Measurements from ENCODE around the gene MYO5A.

MYO5A gene

DNA sequence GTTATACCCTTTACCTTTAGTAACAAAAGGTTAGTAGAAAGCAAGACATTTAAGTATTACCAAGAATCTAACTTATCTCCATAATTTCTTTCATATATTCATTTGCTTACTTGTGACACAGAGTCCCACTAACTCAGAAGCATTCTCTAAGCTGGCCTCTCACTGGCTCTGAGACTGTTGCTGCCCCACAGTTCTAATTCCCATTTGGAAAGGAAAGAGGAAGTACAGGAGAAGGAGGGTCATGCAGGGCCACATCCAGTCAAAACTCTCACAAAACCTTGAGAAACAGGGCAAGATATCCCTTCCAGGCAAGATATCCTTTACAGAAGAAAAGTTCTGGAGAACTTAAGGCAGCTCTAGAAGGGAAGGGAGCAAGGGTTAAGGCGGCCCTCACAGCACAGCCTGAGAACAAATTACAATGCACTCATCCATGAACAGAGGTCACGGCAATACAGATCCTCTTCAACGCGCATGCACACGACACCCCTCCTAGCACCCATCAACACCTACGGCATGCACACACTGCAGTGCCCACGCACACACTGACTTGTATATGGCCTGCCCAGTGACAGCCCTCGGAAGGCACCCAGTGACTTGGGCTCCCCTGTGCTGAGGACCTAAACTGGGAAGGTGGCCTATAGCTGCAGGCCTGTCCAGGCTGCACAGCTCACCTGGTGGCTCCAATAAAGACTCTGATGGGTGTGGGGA lies 220.1 kb downstream of the MYO5A start:
- TF ChIP-seq GATA2 (IDR thresholded peaks at IDR 0.05; ENCODE audit: low read depth, low read length) (no peak), GATA3 (IDR thresholded peaks at IDR 0.05; ENCODE audit: low read depth, low read length) (no peak)

DNA sequence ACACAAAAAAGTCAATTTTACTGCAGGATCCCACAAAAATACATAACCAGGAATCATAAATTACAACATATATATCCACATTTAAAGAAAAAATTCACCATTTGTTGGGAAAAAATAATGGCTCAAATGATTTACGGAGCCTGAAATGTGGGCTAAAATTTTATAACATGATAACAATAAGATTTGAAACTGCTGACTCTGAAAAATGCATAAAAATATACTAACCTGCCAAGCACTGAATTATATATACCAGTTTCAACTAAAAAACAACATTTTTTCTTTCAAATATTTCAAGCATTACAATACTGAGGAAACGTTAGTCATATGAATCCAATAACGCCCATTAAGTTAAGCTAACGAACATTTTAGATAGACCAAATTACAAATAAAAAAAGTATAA lies 220.8 kb downstream of the MYO5A start:
- TF ChIP-seq GATA2 (IDR thresholded peaks at IDR 0.05; ENCODE audit: low read depth, low read length), result no peak
- no peak for TF ChIP-seq GATA3 (IDR thresholded peaks at IDR 0.05; ENCODE audit: low read depth, low read length)

DNA sequence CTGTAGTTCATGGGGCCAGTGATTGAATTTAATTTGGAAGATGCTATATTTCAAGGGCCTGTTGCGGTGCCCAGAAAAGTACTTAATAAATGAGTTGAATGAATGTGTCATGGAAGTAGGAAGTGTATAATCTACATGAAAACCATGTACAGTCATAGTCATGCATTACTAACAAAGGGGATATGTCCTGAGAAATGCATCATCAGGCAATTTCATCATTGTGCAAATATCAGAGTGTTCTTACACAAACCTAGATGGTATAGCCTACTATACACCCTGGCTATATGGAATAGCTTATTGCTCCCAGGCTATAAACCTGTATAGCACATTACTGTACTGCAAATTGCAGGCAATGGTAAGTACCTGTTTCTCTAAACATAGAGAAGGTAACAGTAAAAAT lies 222.4 kb downstream of the MYO5A start:
- no peak for TF ChIP-seq GATA3 (IDR thresholded peaks at IDR 0.05; ENCODE audit: low read depth, low read length)
- TF ChIP-seq GATA2 (IDR thresholded peaks at IDR 0.05; ENCODE audit: low read depth, low read length), result no peak

DNA sequence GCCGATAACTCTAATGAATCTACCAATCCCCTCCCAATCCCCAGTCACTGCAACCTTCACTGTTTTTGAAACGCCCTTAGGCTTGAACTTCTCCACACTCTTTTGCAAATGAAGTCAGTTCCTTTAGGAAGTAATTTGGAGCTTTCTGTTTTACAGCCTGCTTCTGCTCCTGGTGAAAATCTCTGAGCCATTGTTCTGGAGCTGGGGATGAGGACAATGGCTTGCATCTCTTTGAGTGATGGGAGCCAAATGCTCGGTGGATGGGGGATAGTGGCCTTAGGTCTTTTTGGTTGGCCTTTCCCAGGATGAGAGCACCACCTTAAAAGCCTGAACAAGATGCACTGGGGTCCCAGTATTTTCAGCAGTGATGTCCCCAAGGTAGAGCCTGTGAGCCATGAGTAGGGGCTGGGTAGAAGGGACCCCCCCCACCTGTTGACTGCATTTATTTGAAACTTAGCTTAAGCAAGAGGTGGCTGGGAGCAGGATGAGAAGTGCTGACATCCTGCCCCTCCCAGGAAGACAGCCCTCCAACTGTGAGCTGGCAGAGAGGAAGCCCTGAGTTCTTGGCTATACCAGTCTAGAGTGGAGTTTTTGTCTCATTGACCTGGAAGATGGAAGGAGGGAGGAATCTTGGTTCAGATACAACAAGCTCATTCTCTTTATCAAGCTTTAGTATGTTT lies 225.4 kb downstream of the MYO5A start:
- no peak for TF ChIP-seq GATA2 (IDR thresholded peaks at IDR 0.05; ENCODE audit: low read depth, low read length)
- TF ChIP-seq GATA3 (IDR thresholded peaks at IDR 0.05; ENCODE audit: low read depth, low read length), result no peak

DNA sequence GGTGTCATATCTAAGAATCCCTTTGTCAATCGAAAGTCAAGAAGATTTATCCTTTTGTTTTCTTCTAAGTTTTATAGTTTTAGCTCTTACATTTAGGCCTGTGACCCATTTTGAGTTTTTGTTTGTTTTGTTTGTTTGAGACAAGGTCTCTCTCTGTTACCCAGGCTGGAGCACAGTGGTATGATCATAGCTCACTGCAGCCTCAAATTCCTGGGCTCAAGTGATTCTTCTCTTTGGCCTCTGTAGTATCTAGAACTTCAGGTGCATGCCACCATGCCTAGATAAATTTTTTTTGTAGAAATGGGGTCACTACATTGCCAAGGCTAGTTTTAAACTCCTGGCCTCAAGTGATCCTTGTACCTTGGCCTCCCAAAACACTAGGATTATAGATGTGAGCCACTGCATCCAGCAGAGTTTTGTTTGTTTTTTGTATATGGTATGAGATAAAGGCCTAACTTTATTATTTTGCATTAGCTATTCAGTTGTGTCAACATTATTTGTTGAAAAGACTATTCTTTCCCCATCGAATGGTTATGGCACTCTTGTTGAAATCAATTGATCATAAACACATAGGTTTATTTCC lies 227.3 kb downstream of the MYO5A start:
- TF ChIP-seq GATA3 (IDR thresholded peaks at IDR 0.05; ENCODE audit: low read depth, low read length) (no peak), GATA2 (IDR thresholded peaks at IDR 0.05; ENCODE audit: low read depth, low read length) (no peak)

DNA sequence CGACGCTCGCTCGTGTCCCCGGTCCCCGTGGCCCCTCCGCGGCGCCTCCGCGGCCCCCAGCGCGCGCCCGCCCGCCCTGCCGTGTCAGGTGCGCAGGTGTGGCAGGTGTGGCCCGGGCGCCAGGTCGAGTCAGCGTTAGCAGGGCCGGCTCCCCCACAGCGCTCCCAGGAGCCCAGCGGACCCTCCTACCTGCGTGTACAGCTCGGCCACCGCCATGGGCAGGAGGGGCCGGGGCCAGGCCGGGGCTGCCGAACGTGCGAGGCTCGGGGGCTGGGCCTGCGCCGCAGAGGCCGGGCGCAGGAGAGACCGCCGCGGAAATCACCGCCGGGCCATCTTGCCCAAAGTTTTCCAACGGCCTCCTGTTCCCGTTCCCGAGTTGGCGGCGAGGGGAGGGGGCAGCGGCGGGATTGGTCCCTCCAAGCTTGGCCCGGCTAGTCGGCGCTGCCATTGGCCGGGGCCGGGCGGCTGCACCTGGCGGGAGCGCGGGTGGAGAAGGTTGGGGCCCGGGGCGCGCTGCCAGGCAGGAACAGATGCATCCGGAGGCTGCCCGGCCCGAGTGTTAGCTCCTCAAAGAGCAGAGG lies 233.2 kb downstream of the MYO5A start, which contains the start of gene MYO5C:
Gene MYO5C (minus strand): TSS at position 384 of the 581 bp plus-strand sequence. CDS start 168 bp downstream, at position 216.
- no peak for TF ChIP-seq GATA3 (IDR thresholded peaks at IDR 0.05; ENCODE audit: low read depth, low read length)
- TF ChIP-seq GATA2 (IDR thresholded peaks at IDR 0.05; ENCODE audit: low read depth, low read length), result no peak

DNA sequence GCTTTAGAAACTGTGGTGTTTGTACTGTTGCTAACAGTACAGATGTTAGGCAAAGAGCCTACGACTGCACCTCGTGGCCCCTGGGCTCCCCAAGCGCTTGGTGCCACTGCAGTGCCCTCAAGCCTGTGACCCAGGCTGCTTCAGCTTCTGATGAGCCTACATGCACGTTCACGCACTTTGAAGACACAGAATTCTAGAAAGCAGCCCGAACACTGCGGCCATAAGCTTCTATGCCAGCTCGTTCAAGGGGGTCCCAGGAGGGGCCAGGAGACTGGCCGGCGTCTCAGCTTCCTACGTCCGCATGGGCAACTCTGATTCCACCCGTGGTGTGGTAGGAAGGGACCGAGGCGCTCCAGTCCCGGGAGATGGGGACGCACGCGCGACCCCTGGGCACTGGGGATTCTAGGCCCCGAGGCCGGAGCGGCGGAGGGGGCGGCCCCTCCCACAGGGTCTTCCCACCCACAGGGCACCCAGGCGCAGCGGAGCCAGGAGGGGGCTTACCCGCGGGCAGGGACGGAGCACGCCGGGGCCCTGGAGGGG lies 233.7 kb downstream of the MYO5A start:
- TF ChIP-seq GATA2 (IDR thresholded peaks at IDR 0.05; ENCODE audit: low read depth, low read length) (no peak), GATA3 (IDR thresholded peaks at IDR 0.05; ENCODE audit: low read depth, low read length) (no peak)

DNA sequence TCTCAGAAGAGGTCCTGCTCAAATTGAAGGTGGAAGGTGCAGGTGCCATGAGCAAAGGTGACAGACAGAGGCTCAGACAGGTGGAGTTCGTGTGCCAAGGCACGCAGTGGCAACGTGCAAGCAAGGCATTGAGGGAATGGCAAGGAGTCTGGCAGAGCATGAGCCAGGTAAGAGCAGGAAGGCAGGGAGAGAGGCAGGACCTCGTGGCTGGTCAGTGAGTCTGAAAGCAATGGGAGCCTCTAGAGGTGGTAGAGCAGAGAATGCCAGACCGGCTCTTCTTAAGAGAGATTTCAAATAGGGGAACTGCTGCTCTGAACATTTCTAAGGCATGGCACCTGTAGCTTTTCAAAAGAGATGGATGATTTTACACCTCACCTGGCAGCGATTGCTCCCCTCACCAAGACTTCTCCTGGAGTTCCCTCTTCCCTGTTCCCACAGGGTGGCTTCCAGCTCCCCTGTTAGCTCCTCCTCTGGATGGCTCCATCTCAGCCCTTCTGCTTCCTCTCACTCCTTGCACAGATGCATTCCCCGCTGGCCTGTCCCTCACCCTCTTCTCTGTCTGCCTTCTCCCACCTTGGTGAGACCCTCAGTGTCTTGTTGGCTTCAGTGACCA lies 235.8 kb downstream of the MYO5A start:
- no peak for TF ChIP-seq GATA3 (IDR thresholded peaks at IDR 0.05; ENCODE audit: low read depth, low read length)
- TF ChIP-seq GATA2 (IDR thresholded peaks at IDR 0.05; ENCODE audit: low read depth, low read length), result no peak

DNA sequence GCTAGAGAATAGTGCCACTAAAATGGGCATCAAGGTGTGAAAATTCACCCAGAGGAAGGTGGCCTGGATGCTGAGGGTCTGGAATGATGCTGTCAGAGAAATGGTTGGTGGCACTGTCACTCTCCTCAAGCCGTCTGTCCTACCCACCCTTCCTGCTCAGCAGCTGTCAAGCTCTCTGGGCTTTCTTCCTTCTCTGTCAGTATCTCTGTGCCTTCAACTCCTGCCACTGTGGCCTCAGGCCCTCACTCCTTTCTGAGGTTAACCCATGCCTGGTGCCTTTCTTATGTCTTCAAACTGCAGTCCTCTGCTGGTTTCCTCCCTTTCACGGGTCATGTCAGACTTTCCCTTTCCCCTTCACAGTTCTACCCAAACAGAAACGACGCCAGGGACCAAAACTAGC lies 237.5 kb downstream of the MYO5A start:
- TF ChIP-seq GATA3 (IDR thresholded peaks at IDR 0.05; ENCODE audit: low read depth, low read length) (no peak), GATA2 (IDR thresholded peaks at IDR 0.05; ENCODE audit: low read depth, low read length) (no peak)

DNA sequence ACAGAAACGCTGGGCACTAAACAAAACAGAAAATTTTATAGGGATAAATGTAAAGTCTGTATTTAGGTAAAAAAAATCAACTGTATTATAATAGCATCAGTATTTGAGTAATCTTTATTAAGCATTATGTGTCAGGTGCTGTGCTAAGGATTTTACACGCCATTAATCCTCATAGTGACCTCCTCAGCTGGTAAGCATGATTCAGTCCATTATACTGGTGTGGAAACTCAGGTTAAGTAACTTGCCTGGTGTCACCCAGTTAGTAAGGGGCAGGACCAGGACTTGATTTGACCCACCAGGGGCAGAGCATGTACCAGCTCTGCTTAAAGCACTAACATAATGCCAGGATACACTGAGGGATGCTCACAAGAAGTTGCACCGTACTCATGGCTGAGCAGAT lies 237.9 kb downstream of the MYO5A start:
- TF ChIP-seq GATA3 (IDR thresholded peaks at IDR 0.05; ENCODE audit: low read depth, low read length), result no peak

DNA sequence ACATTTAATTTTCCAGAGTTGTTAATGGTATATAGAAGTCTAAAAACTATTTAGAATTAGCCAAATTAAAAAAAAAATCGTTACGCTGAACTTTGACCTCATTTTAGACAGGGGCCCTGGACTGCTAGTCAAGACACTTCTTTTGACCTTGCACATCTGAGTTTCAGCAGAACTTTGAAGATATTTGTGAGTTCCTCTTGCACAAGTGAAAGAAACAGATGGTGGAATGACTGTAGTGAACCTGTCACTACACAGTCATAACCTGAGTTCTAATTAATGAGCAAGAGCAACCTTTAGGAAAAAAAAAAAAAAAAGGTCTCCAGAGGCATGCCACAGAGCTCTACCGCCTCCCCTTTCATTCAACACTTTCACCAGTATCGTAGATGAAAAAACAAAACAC lies 238.4 kb downstream of the MYO5A start:
- no peak for TF ChIP-seq GATA3 (IDR thresholded peaks at IDR 0.05; ENCODE audit: low read depth, low read length)
- TF ChIP-seq GATA2 (IDR thresholded peaks at IDR 0.05; ENCODE audit: low read depth, low read length), result no peak

DNA sequence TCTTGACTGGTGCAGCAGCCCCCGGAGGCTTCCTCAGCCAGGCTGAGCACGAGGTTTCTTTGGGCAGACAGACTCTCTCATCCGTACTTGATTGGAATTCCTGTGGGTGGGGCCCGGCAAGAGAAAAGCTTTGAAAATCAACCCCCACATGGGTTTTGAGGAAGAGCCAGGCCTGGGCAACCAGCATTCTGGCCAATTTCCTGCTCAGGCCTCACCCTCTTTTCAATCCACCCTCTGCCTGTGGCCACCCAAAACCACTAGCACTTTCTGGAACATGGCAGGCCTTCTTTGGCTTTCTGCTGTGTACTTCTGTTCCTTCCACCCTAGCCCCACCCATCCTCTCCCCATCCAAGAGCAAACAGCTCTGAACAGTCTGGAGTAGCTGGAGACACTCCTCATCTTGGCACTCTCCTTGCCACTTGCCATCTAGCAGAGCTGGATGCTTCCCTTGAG lies 239.0 kb downstream of the MYO5A start:
- no peak for TF ChIP-seq GATA2 (IDR thresholded peaks at IDR 0.05; ENCODE audit: low read depth, low read length)
- no peak for TF ChIP-seq GATA3 (IDR thresholded peaks at IDR 0.05; ENCODE audit: low read depth, low read length)

DNA sequence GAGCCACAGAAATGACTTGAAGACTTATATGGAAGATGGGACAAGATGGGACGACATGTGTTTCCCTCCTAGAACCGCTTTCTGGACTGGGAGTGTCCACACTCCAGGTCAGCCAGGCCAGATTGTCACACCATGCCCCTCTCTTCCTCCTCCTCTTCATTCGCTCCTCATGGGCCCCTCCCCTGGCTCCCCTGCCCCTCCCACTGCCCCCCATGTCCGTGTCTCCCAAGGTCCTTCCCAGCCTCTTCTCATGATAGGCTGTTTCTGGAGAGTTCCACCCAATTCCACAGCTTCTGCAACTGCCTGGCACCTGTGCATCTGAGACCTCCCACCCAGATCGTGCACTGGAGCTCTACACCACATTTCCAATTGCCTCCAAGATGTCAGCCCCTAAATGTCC lies 239.7 kb downstream of the MYO5A start:
- no peak for TF ChIP-seq GATA3 (IDR thresholded peaks at IDR 0.05; ENCODE audit: low read depth, low read length)
